GM12874 (cell line): ENCODE measurements around the gene NABP2.

Source experiments
- TF ChIP-seq, protein P1 (sequence below): IDR thresholded peaks from 2 replicates; pipeline ENCODE4 v1.5.1; 2011; ENCODE audit warnings: low read depth, mild to moderate bottlenecking, control low read depth, low read length, moderate library complexity; ENCODE audit not compliant: insufficient read depth

The NABP2 gene

DNA sequence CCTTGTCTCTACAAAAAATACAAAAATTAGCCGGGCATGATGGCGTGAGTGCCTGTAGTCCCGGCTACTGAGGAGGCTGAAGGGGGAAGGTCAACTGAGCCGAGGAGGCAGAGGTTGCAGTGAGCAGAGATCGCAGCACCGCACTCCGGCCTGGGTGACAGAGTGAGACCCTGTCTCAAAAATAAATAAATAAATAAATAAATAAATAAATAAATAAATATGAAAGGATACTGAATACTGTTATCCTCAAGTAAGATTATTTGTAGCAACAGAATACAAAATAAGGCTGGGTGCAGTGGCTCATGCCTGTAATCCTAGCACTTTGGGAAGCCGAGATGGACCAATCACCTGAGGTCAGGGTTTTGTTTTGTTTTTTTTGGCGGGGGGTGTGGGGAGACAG lies 4.3 kb upstream of the NABP2 start:
- TF ChIP-seq, protein P1, sequence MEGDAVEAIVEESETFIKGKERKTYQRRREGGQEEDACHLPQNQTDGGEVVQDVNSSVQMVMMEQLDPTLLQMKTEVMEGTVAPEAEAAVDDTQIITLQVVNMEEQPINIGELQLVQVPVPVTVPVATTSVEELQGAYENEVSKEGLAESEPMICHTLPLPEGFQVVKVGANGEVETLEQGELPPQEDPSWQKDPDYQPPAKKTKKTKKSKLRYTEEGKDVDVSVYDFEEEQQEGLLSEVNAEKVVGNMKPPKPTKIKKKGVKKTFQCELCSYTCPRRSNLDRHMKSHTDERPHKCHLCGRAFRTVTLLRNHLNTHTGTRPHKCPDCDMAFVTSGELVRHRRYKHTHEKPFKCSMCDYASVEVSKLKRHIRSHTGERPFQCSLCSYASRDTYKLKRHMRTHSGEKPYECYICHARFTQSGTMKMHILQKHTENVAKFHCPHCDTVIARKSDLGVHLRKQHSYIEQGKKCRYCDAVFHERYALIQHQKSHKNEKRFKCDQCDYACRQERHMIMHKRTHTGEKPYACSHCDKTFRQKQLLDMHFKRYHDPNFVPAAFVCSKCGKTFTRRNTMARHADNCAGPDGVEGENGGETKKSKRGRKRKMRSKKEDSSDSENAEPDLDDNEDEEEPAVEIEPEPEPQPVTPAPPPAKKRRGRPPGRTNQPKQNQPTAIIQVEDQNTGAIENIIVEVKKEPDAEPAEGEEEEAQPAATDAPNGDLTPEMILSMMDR = no peak

GRCh38 chr12:56220611-56221231 lies 3.4 kb upstream of the NABP2 start:
- TF ChIP-seq, protein P1 = no peak

DNA sequence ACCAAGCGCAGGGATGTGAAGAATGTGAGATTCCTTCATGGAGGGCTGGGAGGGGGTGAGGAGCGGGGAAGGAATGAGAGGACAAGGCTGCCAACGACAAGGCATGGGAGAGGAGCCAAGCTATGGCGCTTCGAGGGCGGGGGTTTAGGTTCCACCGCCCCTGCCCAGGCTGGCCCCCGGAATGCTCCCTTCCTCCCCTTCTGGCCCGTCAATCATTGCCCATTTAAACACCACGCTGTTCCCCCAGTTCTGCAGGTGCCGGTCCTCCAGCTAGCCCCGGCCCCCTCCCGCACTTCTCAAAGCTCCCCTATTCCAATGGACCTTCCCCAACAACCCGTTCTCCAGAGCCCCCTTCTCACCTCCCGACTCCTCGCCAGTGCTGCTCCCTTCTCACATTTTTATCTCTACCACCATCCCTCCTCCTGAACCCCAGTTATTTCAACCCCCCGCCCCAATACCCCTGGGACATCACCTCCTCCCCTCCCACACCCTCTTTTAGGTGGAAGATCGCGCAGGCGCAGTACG lies 2.8 kb upstream of the NABP2 start:
- TF ChIP-seq, protein P1 = no peak

DNA sequence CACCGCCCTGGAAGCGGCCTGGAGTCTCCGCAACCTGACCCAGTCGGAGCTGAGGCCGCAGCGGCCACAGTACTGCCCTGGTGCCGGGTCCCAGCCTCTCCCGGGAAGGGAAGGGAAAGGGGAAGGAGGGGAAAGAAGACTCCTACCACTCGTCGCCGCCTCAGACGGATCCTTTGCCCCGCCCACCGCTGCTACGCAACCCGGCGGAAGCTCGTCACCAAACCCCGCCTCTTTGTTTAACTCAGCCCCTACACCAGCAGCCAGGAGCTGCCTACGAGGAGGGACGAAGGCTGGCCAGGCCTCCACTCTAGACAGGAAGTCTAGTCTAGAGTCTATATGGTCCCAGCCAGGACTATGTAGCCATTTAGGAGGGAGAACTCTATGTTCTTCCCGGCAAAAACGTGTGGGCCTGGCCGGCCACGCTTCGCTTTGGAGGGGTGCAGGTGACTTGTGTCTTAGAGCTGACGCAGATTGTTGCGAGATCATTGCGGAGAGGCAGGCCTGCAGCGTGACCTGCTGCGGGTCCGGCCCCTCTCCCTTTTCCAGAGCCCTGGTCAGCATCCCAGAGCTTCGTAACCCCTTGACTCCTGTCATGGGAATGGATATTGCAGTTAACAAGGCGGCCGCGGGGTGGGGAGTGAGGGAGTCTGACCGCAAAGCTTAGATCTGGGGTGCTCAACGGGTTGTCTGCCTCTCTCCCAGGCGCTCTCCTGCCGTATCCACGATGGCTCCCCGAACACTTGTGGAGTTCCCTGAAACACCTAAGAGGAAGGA lies 2.2 kb upstream of the NABP2 start, which contains the start of gene RNF41:
RNF41 (minus strand) TSS at position 166 of the 774 bp plus-strand sequence. CDS start 7,875 bp downstream, outside the sequence.
- TF ChIP-seq, protein P1 = no peak

- TF ChIP-seq, protein P1 = no peak
These were observed 1.6 kb upstream of the NABP2 start for GRCh38 chr12:56222531-56222895.

- TF ChIP-seq, protein P1 = no peak
These were observed 506 bp upstream of the NABP2 start for GRCh38 chr12:56223571-56224101.

- TF ChIP-seq, protein P1 = no peak
These were observed 812 bp downstream of the NABP2 start for GRCh38 chr12:56224954-56225353.
